HEK293 (cell line): ENCODE results near the gene DLG2.

Experiments
- YY2 ChIP-seq: fragments of 450-650 bp; formaldehyde crosslinking; IDR thresholded peaks from 2 replicates; pipeline ENCODE4 v1.5.1; 2016; ENCODE audit warnings: missing biosample characterization, missing genetic modification characterization
- ZBTB1 ChIP-seq: fragments of 450-650 bp; formaldehyde crosslinking; IDR thresholded peaks from 2 replicates; pipeline ENCODE4 v1.5.1; 2016; ENCODE audit warnings: missing biosample characterization, missing genetic modification characterization
- ZFHX2 ChIP-seq: fragments of 450-650 bp; formaldehyde crosslinking; conservative IDR thresholded peaks from 2 replicates; pipeline ENCODE4 v1.5.1; 2016; ENCODE audit warnings: missing biosample characterization, missing genetic modification characterization
- ZNF121 ChIP-seq: fragments of 450-650 bp; formaldehyde crosslinking; IDR thresholded peaks from 2 replicates; pipeline ENCODE4 v1.5.1; 2016; ENCODE audit warnings: missing biosample characterization, missing genetic modification characterization
- ZNF146 ChIP-seq: fragments of 450-650 bp; formaldehyde crosslinking; IDR thresholded peaks from 2 replicates; pipeline ENCODE4 v1.5.1; 2016; ENCODE audit warnings: missing biosample characterization, missing genetic modification characterization
- ZNF274 ChIP-seq, 2 experiments: fragments of 200-500 bp in 1 of 2; fragments of 450-650 bp in 1 of 2; sonication (Bioruptor generic) in 1 of 2; formaldehyde crosslinking in 1 of 2; IDR thresholded peaks; 2 replicates each; pipeline versions ENCODE4 v1.5.1 to v1.6.1; 2014 to 2016; ENCODE audit warnings: borderline replicate concordance in 1 of 2, inconsistent platforms in 1 of 2, low read length in 1 of 2, missing biosample characterization in 1 of 2, missing genetic modification characterization in 1 of 2
- ZNF311 ChIP-seq: fragments of 450-650 bp; formaldehyde crosslinking; IDR thresholded peaks from 2 replicates; pipeline ENCODE4 v1.5.1; 2017; ENCODE audit warnings: missing biosample characterization, missing genetic modification characterization, borderline replicate concordance
- ZNF366 ChIP-seq: fragments of 450-650 bp; formaldehyde crosslinking; conservative IDR thresholded peaks from 2 replicates; pipeline ENCODE4 v1.5.1; 2016; ENCODE audit warnings: missing biosample characterization, missing genetic modification characterization
- ZNF37A ChIP-seq: fragments of 450-650 bp; IDR thresholded peaks from 2 replicates; pipeline ENCODE4 v1.5.1; 2018; ENCODE audit warnings: missing biosample characterization, missing genetic modification characterization
- ZNF394 ChIP-seq: fragments of 450-650 bp; formaldehyde crosslinking; IDR thresholded peaks from 2 replicates; pipeline ENCODE4 v1.5.1; 2016; ENCODE audit warnings: missing biosample characterization, missing genetic modification characterization, mild to moderate bottlenecking, moderate library complexity, borderline replicate concordance
- ZNF623 ChIP-seq: fragments of 450-650 bp; formaldehyde crosslinking; IDR thresholded peaks from 2 replicates; pipeline ENCODE4 v1.5.1; 2016; ENCODE audit warnings: missing biosample characterization, missing genetic modification characterization
- TF ChIP-seq, protein P1 (sequence below): fragments of 450-650 bp; formaldehyde crosslinking; IDR thresholded peaks from 2 replicates; pipeline ENCODE4 v1.5.1; 2016; ENCODE audit warnings: missing biosample characterization, missing genetic modification characterization
- TF ChIP-seq, protein P2 (sequence below): fragments of 450-650 bp; formaldehyde crosslinking; conservative IDR thresholded peaks from 2 replicates; pipeline ENCODE4 v1.5.1; 2016; ENCODE audit warnings: low read depth, missing biosample characterization, missing genetic modification characterization
- TF ChIP-seq, protein P3 (sequence below): IDR thresholded peaks from 2 replicates; pipeline ENCODE4 v1.6.1; 2011; ENCODE audit warnings: mild to moderate bottlenecking, low read depth, low read length, borderline replicate concordance

DNA sequence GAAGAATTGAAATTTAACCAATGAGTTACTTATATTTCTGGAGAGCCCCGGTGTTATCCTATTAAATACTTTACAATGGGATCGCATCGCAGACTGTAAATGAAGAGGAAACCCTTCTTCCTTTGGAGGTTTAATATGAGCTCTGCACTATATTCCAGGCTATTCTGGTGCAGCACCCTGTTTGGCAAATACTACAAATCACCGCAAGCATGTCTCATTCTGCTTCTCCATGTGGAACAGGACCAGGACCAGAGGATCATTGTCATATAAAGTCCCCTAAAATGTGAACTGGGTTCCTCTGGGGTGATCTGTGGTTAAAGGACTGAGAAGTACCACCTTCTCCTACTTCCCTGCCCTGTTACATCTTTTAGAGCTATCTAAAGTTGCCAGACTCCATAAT, 703.7 kb downstream of the DLG2 start:
- TF ChIP-seq, protein P1, sequence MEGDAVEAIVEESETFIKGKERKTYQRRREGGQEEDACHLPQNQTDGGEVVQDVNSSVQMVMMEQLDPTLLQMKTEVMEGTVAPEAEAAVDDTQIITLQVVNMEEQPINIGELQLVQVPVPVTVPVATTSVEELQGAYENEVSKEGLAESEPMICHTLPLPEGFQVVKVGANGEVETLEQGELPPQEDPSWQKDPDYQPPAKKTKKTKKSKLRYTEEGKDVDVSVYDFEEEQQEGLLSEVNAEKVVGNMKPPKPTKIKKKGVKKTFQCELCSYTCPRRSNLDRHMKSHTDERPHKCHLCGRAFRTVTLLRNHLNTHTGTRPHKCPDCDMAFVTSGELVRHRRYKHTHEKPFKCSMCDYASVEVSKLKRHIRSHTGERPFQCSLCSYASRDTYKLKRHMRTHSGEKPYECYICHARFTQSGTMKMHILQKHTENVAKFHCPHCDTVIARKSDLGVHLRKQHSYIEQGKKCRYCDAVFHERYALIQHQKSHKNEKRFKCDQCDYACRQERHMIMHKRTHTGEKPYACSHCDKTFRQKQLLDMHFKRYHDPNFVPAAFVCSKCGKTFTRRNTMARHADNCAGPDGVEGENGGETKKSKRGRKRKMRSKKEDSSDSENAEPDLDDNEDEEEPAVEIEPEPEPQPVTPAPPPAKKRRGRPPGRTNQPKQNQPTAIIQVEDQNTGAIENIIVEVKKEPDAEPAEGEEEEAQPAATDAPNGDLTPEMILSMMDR = no peak
- TF ChIP-seq ZNF37A (no peak), ZNF146 (tag by site-specific recombination) (no peak), ZNF623 (tag by site-specific recombination) (no peak), ZNF121 (no peak), ZBTB1 (tag by site-specific recombination) (no peak), ZFHX2 (tag by site-specific recombination) (no peak), ZNF366 (tag by site-specific recombination) (no peak), ZNF394 (tag by site-specific recombination) (no peak), ZNF311 (tag by site-specific recombination) (no peak), YY2 (tag by site-specific recombination) (no peak), ZNF274 (IDR thresholded peaks at IDR 0.05; ENCODE audit: low read length) (no peak), ZNF274 (tag by site-specific recombination; IDR thresholded peaks at IDR 0.05; ENCODE audit: borderline replicate concordance) (no peak)
- TF ChIP-seq, protein P2, sequence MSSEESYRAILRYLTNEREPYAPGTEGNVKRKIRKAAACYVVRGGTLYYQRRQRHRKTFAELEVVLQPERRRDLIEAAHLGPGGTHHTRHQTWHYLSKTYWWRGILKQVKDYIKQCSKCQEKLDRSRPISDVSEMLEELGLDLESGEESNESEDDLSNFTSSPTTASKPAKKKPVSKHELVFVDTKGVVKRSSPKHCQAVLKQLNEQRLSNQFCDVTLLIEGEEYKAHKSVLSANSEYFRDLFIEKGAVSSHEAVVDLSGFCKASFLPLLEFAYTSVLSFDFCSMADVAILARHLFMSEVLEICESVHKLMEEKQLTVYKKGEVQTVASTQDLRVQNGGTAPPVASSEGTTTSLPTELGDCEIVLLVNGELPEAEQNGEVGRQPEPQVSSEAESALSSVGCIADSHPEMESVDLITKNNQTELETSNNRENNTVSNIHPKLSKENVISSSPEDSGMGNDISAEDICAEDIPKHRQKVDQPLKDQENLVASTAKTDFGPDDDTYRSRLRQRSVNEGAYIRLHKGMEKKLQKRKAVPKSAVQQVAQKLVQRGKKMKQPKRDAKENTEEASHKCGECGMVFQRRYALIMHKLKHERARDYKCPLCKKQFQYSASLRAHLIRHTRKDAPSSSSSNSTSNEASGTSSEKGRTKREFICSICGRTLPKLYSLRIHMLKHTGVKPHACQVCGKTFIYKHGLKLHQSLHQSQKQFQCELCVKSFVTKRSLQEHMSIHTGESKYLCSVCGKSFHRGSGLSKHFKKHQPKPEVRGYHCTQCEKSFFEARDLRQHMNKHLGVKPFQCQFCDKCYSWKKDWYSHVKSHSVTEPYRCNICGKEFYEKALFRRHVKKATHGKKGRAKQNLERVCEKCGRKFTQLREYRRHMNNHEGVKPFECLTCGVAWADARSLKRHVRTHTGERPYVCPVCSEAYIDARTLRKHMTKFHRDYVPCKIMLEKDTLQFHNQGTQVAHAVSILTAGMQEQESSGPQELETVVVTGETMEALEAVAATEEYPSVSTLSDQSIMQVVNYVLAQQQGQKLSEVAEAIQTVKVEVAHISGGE (tag by site-specific recombination) = no peak
- TF ChIP-seq, protein P3, sequence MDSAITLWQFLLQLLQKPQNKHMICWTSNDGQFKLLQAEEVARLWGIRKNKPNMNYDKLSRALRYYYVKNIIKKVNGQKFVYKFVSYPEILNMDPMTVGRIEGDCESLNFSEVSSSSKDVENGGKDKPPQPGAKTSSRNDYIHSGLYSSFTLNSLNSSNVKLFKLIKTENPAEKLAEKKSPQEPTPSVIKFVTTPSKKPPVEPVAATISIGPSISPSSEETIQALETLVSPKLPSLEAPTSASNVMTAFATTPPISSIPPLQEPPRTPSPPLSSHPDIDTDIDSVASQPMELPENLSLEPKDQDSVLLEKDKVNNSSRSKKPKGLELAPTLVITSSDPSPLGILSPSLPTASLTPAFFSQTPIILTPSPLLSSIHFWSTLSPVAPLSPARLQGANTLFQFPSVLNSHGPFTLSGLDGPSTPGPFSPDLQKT = no peak
